ENCODE data around the gene CIAPIN1. TPM values are rescaled to one million over a fixed set of nuclear protein-coding genes. Genes with fewer than 3 reads are reported as not detected.
A peak's percentile ranks its signal among the peaks of the same experiment; 100 is the strongest.

The CIAPIN1 gene
- total and polyA plus RNA-seq, 5 donors from 2014 or later, result 27.1 to 56.5 (median 50.6) TPM

DNA sequence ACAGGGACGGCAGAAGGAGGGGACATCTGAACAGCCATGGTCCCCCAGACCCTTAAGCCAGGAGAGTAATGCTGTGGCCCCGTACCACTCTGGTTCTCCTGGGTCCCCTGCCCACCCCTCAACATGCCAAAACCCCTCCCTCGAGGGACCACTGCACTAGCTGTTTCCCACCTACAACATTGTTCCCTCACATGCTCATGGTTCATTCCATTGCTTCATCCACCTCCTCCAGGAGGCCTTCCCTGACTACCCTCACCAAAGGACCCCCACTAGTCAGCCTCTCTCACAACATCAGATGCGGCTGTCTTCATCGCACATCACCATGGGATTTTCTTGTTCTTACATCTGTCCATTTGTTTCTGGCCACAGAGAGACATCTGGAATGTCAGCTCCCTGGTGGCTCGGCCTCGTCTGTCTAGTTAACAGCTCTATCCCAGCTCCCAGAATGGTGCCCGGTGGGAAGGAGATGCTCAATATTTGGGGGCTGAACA lies 37.4 kb upstream of the CIAPIN1 start:
- H3K27ac Mint-ChIP-seq, result peak overlapping the region in 1 of 3 donors; percentile 32
- no peak for ATAC-seq (ENCODE audit: low read depth in 2 of 2)

DNA sequence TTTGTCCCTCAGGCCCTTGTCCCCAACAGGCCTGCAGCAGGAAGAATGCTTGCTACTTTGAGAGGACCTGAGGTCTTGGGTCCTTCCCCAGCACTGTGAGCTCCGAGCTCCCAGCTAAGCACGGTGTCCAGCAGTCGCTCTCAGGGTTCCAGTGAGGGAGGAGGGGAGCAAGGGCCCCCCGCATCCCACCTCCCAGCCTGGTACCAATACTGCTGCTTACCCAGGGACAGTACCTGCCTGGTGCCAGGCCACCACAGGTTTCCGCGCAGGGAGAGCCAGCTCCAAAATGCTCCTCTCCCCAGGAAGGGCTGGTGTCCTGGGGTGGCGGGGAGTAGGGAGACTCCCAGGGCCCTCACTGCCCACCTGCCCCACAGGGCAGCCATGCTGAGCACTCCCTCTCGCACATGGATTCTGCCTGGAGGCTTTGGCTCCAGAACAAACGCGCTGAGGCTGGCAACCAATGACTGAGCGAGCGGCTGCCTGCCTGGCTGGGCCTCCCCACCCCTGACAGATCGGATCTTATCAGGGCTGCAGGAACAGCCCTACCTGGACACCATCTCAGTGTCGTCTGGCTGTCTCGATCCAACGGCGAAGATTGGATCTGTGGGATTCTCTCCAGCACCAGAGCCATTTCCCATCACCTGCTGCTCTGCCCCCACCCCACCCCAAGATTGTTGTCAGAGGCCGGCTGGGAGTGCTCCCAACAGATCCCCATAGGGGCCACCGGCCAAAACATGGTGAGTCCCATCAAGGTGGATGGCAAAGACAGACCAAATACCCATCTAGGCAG lies 36.7 kb upstream of the CIAPIN1 start:
- no peaks in the 10 kb centered on the region for H3K36me3 ChIP-seq (ENCODE audit: control insufficient read depth, insufficient read depth, low read length)
- Mint-ChIP-seq H3K27me3 (peaks cover 11% of the 10 kb centered on the region), H3K4me3 (peak overlapping the region in 1 of 4 donors; percentile 18), H3K4me1 (peaks cover 0 to 29% (median 9%) of the 10 kb centered on the region in 4 donors), H3K9me3 (peaks cover 0 to 2% (median 0%) of the 10 kb centered on the region in 7 donors), H3K27ac (no peak overlapping the region), H3K36me3 (no peaks in the 10 kb centered on the region)
- H3K9me3 ChIP-seq (ENCODE audit: control insufficient read depth in 2 of 2, low read length in 2 of 2), result no peaks in the 10 kb centered on the region
- H3K27ac ChIP-seq (ENCODE audit: insufficient read depth, low read length, poor library complexity, severe bottlenecking), result no peak overlapping the region
- peaks cover 15% of the 10 kb centered on the region for H3K4me1 ChIP-seq (ENCODE audit: control insufficient read depth, insufficient read depth, low read length, poor library complexity, severe bottlenecking)
- H3K4me3 ChIP-seq (ENCODE audit: low read depth, low read length), result no peak overlapping the region
- DNase-seq, result no peak
- ATAC-seq (ENCODE audit: low read depth in 2 of 2), result no peak
- H3K27me3 ChIP-seq (ENCODE audit: control insufficient read depth, insufficient read depth, low read length), result no peaks in the 10 kb centered on the region

More for the DNA sequence above, 37.4 kb upstream of the CIAPIN1 start:
- H3K27me3 Mint-ChIP-seq, result peaks cover 13% of the 10 kb centered on the region
- Histone ChIP-seq H3K27ac (ENCODE audit: insufficient read depth, low read length, poor library complexity, severe bottlenecking) (no peak overlapping the region), H3K4me3 (ENCODE audit: low read depth, low read length) (no peak overlapping the region), H3K36me3 (ENCODE audit: control insufficient read depth, insufficient read depth, low read length) (no peaks in the 10 kb centered on the region), H3K4me1 (ENCODE audit: control insufficient read depth, insufficient read depth, low read length, poor library complexity, severe bottlenecking) (peaks cover 15% of the 10 kb centered on the region), H3K9me3 (ENCODE audit: control insufficient read depth in 2 of 2, low read length in 2 of 2) (no peaks in the 10 kb centered on the region), H3K27me3 (ENCODE audit: control insufficient read depth, insufficient read depth, low read length) (no peaks in the 10 kb centered on the region)
- DNase-seq, result no peak
- H3K9me3 Mint-ChIP-seq, result peaks cover 0 to 2% (median 0%) of the 10 kb centered on the region in 7 donors
- peaks cover 0 to 29% (median 9%) of the 10 kb centered on the region in 4 donors for H3K4me1 Mint-ChIP-seq
- H3K36me3 Mint-ChIP-seq, result no peaks in the 10 kb centered on the region
- peak overlapping the region in 3 of 4 donors; percentile 21 to 68 (median 68) for H3K4me3 Mint-ChIP-seq

DNA sequence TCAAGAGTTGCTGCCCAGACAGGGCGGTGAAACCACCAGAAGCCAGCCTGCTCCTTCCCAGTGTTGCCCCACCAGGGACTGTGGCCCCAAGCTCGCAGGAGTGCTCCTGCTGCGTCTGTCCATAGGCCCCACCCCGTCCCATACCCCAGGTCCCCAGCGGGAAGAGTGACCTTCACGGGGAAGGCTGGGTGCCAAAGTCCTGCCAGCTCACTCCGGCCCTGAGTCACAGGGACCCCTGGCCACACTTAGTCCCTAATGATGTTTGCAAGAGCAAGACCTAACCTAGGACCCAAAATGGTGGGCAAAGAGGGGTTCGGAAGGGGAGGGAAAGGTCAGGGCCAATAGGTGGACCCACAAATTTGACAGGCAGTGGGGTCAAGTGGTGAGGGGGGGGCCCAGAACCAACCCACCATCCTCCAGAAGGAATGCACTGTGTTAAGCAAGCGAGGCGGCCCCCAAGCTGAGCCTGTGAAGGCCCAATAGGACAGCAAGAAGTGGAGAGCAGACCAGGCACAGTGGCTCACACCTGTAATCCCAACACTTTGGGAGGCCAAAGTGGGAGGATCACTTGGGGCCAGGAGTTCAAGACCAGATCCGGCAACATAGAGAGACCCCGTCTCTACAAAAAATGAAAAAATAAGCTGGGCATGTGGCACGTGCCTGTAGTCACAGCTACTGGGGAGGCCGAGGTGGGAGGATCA lies 35.8 kb upstream of the CIAPIN1 start:
- Mint-ChIP-seq H3K9me3 (no peaks in the 10 kb centered on the region), H3K36me3 (no peaks in the 10 kb centered on the region), H3K27me3 (peaks cover 11% of the 10 kb centered on the region), H3K4me3 (peak overlapping the region in 2 of 4 donors; percentile 67 to 80), H3K4me1 (peaks cover 0 to 32% (median 9%) of the 10 kb centered on the region in 4 donors), H3K27ac (no peak overlapping the region)
- H3K27ac ChIP-seq (ENCODE audit: insufficient read depth, low read length, poor library complexity, severe bottlenecking), result no peak overlapping the region
- ATAC-seq (ENCODE audit: low read depth in 2 of 2) (no peak), DNase-seq (no peak)
- H3K9me3 ChIP-seq (ENCODE audit: control insufficient read depth in 2 of 2, low read length in 2 of 2), result no peaks in the 10 kb centered on the region
- H3K36me3 ChIP-seq (ENCODE audit: control insufficient read depth, insufficient read depth, low read length), result no peaks in the 10 kb centered on the region
- no peaks in the 10 kb centered on the region for H3K27me3 ChIP-seq (ENCODE audit: control insufficient read depth, insufficient read depth, low read length)
- peaks cover 15% of the 10 kb centered on the region for H3K4me1 ChIP-seq (ENCODE audit: control insufficient read depth, insufficient read depth, low read length, poor library complexity, severe bottlenecking)
- H3K4me3 ChIP-seq (ENCODE audit: low read depth, low read length), result no peak overlapping the region

DNA sequence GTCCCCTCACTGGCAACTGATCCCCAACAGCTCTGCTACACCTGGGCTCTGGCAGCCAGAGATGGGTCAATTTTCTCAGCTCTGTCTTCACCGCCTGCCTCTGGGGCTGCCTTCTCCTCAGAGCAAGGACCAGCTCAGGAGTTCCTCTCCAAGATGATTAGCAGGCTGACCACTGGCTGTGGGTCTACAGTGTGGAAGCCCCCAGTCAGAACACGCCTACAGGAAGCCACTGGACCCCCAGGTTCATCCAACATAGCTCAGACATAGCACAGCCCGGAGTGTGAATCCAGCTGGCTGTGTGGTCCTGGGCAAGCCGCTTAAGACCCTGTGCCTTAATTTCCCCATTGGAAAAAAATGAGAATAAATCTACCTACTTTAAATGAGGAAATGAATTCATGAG lies 34.2 kb upstream of the CIAPIN1 start:
- Histone ChIP-seq H3K9me3 (ENCODE audit: control insufficient read depth in 2 of 2, low read length in 2 of 2) (no peaks in the 10 kb centered on the region), H3K27ac (ENCODE audit: insufficient read depth, low read length, poor library complexity, severe bottlenecking) (no peak overlapping the region), H3K27me3 (ENCODE audit: control insufficient read depth, insufficient read depth, low read length) (no peaks in the 10 kb centered on the region), H3K4me1 (ENCODE audit: control insufficient read depth, insufficient read depth, low read length, poor library complexity, severe bottlenecking) (peaks cover 15% of the 10 kb centered on the region), H3K4me3 (ENCODE audit: low read depth, low read length) (no peak overlapping the region), H3K36me3 (ENCODE audit: control insufficient read depth, insufficient read depth, low read length) (no peaks in the 10 kb centered on the region)
- no peak overlapping the region for H3K27ac Mint-ChIP-seq
- DNase-seq (no peak), ATAC-seq (ENCODE audit: low read depth in 2 of 2) (no peak)
- no peak overlapping the region for H3K4me3 Mint-ChIP-seq
- H3K36me3 Mint-ChIP-seq, result no peaks in the 10 kb centered on the region
- H3K27me3 Mint-ChIP-seq, result peaks cover 6% of the 10 kb centered on the region
- H3K9me3 Mint-ChIP-seq, result no peaks in the 10 kb centered on the region
- H3K4me1 Mint-ChIP-seq, result peaks cover 0 to 24% (median 8%) of the 10 kb centered on the region in 4 donors

DNA sequence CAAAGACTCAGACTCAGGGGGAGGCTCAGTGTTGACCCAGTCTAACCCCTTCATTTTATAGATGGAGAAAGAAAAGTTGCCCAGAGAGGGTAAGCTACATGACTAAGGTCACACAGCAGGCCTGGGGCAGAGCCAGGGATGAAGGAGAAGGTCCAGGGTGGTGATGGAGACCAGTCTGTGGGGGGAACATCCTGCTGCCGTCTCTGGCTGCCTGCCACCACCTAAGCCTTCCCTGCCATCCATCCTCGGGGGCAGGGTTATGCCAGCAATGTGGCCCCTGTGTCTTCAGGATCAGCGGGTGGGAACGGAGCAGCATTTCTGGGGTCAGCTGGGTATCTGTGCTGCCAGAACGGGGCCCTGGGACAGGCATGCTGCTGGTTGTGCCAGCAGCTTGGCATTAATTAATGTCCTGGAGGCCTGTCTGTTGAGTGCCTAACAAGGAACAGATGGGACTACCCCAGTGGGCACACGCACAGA lies 33.6 kb upstream of the CIAPIN1 start:
- Mint-ChIP-seq H3K36me3 (no peaks in the 10 kb centered on the region), H3K4me3 (no peak overlapping the region)
- no peaks in the 10 kb centered on the region for H3K9me3 ChIP-seq (ENCODE audit: control insufficient read depth in 2 of 2, low read length in 2 of 2)

DNA sequence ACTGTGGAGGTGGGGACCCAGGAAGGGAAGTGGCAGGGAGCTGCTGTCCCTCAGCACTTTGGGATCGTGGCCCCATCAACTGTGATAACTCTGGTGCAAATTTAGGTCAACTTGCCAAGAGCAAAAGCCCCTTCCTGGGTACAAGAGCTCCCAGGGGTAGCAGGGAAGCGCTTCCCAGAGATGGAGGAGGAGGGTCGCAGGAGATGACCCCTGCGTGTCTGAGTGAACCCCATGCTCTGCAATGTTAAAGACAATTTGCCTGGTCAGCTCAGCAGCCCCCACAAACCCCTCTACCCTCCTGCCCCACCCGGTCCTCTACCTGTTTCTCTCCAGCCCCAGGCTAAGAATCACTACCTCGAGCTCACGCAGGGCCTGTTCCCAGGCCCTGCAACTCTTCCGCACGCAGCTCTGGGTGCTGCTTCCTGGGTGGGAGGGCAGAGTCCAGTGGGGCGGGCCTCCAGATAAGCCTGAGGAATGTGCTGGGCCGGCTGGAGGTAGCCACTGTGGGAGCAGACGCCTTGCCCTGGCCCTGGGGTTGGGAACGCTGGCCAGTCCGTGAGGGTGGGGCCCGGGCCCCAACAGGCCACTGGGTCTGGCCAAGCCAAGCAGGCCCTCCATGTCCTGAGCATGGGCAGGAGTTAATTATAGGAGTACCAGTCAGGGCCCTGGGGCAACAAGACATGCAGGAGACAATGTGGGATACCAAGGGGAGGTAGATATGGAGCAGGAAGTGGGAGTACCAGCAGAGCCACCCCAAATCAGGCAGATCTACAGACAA lies 33.0 kb upstream of the CIAPIN1 start:
- Histone ChIP-seq H3K4me1 (ENCODE audit: control insufficient read depth, insufficient read depth, low read length, poor library complexity, severe bottlenecking) (peaks cover 15% of the 10 kb centered on the region), H3K9me3 (ENCODE audit: control insufficient read depth in 2 of 2, low read length in 2 of 2) (no peaks in the 10 kb centered on the region), H3K4me3 (ENCODE audit: low read depth, low read length) (no peak overlapping the region), H3K27me3 (ENCODE audit: control insufficient read depth, insufficient read depth, low read length) (no peaks in the 10 kb centered on the region), H3K36me3 (ENCODE audit: control insufficient read depth, insufficient read depth, low read length) (no peaks in the 10 kb centered on the region), H3K27ac (ENCODE audit: insufficient read depth, low read length, poor library complexity, severe bottlenecking) (no peak overlapping the region)
- no peak overlapping the region for H3K27ac Mint-ChIP-seq
- no peaks in the 10 kb centered on the region for H3K36me3 Mint-ChIP-seq
- peaks cover 6% of the 10 kb centered on the region for H3K27me3 Mint-ChIP-seq
- H3K9me3 Mint-ChIP-seq, result no peaks in the 10 kb centered on the region
- no peak for DNase-seq
- ATAC-seq (ENCODE audit: low read depth in 2 of 2), result no peak
- H3K4me1 Mint-ChIP-seq, result peaks cover 0 to 27% (median 9%) of the 10 kb centered on the region in 4 donors
- no peak overlapping the region for H3K4me3 Mint-ChIP-seq

More for the DNA sequence above, 33.6 kb upstream of the CIAPIN1 start:
- DNase-seq, result no peak
- Mint-ChIP-seq H3K4me1 (peaks cover 0 to 27% (median 11%) of the 10 kb centered on the region in 4 donors), H3K9me3 (no peaks in the 10 kb centered on the region), H3K27me3 (peaks cover 6% of the 10 kb centered on the region), H3K27ac (no peak overlapping the region)
- no peak for ATAC-seq (ENCODE audit: low read depth in 2 of 2)
- Histone ChIP-seq H3K27ac (ENCODE audit: insufficient read depth, low read length, poor library complexity, severe bottlenecking) (no peak overlapping the region), H3K27me3 (ENCODE audit: control insufficient read depth, insufficient read depth, low read length) (no peaks in the 10 kb centered on the region), H3K36me3 (ENCODE audit: control insufficient read depth, insufficient read depth, low read length) (no peaks in the 10 kb centered on the region), H3K4me3 (ENCODE audit: low read depth, low read length) (no peak overlapping the region), H3K4me1 (ENCODE audit: control insufficient read depth, insufficient read depth, low read length, poor library complexity, severe bottlenecking) (peaks cover 18% of the 10 kb centered on the region)

DNA sequence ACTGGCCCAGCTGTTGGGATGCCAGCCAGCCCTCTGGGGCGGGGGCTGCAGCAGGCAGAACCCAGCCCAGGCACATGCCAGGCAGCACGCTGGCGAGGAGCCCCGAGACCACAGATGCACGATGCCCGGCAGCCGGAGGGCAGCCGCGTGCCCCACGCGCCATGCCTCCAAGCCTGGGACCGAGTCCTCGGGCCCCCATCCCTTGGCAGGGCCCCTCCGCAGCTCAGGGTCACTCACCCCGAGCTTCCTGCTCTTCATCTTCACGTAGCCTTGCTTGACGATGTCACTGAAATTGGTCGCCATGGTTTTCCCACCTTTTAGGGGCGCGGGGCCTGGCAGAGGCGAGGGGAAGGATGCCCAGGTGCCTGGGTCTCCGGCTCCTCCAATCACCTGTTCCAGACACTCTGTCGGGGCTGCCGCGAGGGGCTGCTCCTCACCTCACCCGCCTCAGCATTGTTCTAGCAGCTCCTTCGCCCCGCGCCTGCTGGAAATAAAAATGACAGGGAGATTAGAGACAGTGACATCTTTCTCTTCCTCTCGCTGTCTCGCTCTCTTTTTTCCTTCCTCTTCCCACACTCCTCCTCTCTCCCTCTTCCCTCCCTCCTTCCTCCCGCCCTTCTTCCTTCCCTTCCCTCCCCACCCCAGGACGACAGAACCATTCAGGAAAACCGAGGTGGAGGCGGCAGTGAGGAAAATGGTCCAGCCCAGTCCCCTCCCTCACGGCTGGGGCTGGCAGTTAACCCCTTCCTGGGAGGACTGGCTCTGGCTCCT lies 32.2 kb upstream of the CIAPIN1 start:
- no peaks in the 10 kb centered on the region for H3K9me3 ChIP-seq (ENCODE audit: control insufficient read depth in 2 of 2, low read length in 2 of 2)
- H3K36me3 Mint-ChIP-seq, result no peaks in the 10 kb centered on the region
- H3K4me3 Mint-ChIP-seq, result no peak overlapping the region
- no peak overlapping the region for H3K27ac ChIP-seq (ENCODE audit: insufficient read depth, low read length, poor library complexity, severe bottlenecking)
- H3K27me3 ChIP-seq (ENCODE audit: control insufficient read depth, insufficient read depth, low read length), result no peaks in the 10 kb centered on the region
- no peak overlapping the region for H3K4me3 ChIP-seq (ENCODE audit: low read depth, low read length)
- H3K27ac Mint-ChIP-seq, result no peak overlapping the region
- ATAC-seq (ENCODE audit: low read depth in 2 of 2), result no peak
- peaks cover 13% of the 10 kb centered on the region for H3K4me1 ChIP-seq (ENCODE audit: control insufficient read depth, insufficient read depth, low read length, poor library complexity, severe bottlenecking)
- no peaks in the 10 kb centered on the region for H3K9me3 Mint-ChIP-seq
- H3K27me3 Mint-ChIP-seq, result peaks cover under 1% of the 10 kb centered on the region
- DNase-seq, result no peak
- peaks cover 0 to 20% (median 7%) of the 10 kb centered on the region in 4 donors for H3K4me1 Mint-ChIP-seq
- H3K36me3 ChIP-seq (ENCODE audit: control insufficient read depth, insufficient read depth, low read length), result no peaks in the 10 kb centered on the region
